OCI-LY7 (cell line): ENCODE data around the gene TNKS2. TPM values are rescaled to one million over a fixed set of nuclear protein-coding genes. Genes with fewer than 3 reads are reported as not detected.
"Not testable (repeated sequence)": the region's sequence is repeated elsewhere in the genome, so short reads cannot be mapped to it uniquely, and the experiment has no call there.

Experiments
- BruUV-seq: library from RNA; stranded (reverse); fragments of 400-500 nt; replicated peaks from 2 replicates; lab custom pipeline; 2021; lab: Mats Ljungman, UMichigan
- CTCF ChIA-PET: fragments of 300-600 bp; sonication (Branson Sonifier 250); formaldehyde crosslinking; loops from one replicate; lab custom pipeline; 2022; ENCODE audit warnings: antibody characterized with exemption; ENCODE audit not compliant: unreplicated experiment; lab: Charles Lee
- POLR2A ChIA-PET: fragments of 300-600 bp; sonication (Branson Sonifier 250); formaldehyde crosslinking; loops from one replicate; lab custom pipeline; 2022; ENCODE audit warnings: antibody characterized with exemption; lab: Charles Lee
- DNase-seq: peaks from one replicate; pipeline ENCODE4 v3.0.0-alpha.2; 2015; ENCODE audit warnings: low spot score
- H2AFZ ChIP-seq: fragments of 200-600 bp; sonication (generic), shearing (Covaris generic); 2 replicates; pipeline ENCODE4 v1.6.1; 2014; ENCODE audit warnings: mild to moderate bottlenecking, antibody characterized with exemption, low read length, moderate library complexity
- H3K27ac ChIP-seq: fragments of 200-600 bp; sonication (generic); 2 replicates; pipeline ENCODE4 v1.5.1; 2014; ENCODE audit warnings: mixed run types, low read depth, mild to moderate bottlenecking, moderate library complexity, low read length, inconsistent platforms; ENCODE audit not compliant: poor library complexity, severe bottlenecking
- H3K36me3 ChIP-seq: fragments of 200-600 bp; sonication (generic); 2 replicates; pipeline ENCODE4 v1.6.1; 2014; ENCODE audit warnings: mild to moderate bottlenecking, antibody characterized with exemption, low read length, moderate library complexity, mixed read lengths; ENCODE audit not compliant: insufficient read depth
- H3K4me1 ChIP-seq: fragments of 200-600 bp; sonication (generic); 2 replicates; pipeline ENCODE4 v1.5.1; 2014; ENCODE audit warnings: mild to moderate bottlenecking, low read length; ENCODE audit not compliant: insufficient read depth, poor library complexity, severe bottlenecking
- H3K4me2 ChIP-seq: fragments of 200-600 bp; sonication (generic); 2 replicates; pipeline ENCODE4 v1.6.1; 2014; ENCODE audit warnings: mild to moderate bottlenecking, low read length
- H3K4me3 ChIP-seq: fragments of 200-600 bp; sonication (generic); 2 replicates; pipeline ENCODE4 v1.5.1; 2014; ENCODE audit warnings: mild to moderate bottlenecking, low read depth, low read length; ENCODE audit not compliant: poor library complexity, severe bottlenecking
- H3K79me2 ChIP-seq: fragments of 200-600 bp; sonication (generic); 2 replicates; pipeline ENCODE4 v1.6.1; 2016; ENCODE audit warnings: low read depth, mild to moderate bottlenecking, low read length, moderate library complexity, mixed read lengths; ENCODE audit not compliant: insufficient read depth
- H3K9me2 ChIP-seq: fragments of 200-600 bp; sonication (generic); 2 replicates; pipeline ENCODE4 v1.6.1; 2016; ENCODE audit warnings: mild to moderate bottlenecking, low read length, mixed read lengths; ENCODE audit not compliant: insufficient read depth
- H3K9me3 ChIP-seq: fragments of 200-600 bp; sonication (generic); 2 replicates; pipeline ENCODE4 v1.6.1; 2014; ENCODE audit warnings: mild to moderate bottlenecking, mixed run types, low read length, mixed read lengths
- H4K20me1 ChIP-seq: fragments of 200-600 bp; sonication (generic); 2 replicates; pipeline ENCODE4 v1.6.1; 2014; ENCODE audit warnings: mild to moderate bottlenecking, antibody characterized with exemption, low read length, moderate library complexity, mixed read lengths; ENCODE audit not compliant: insufficient read depth
- EZH2phosphoT487 ChIP-seq: fragments of 200-600 bp; sonication (generic); IDR thresholded peaks from 2 replicates; pipeline ENCODE4 v1.6.1; 2018; ENCODE audit warnings: low read depth, borderline replicate concordance, mild to moderate bottlenecking, mixed run types, antibody characterized with exemption, low read length, moderate library complexity, mixed read lengths
- intact Hi-C: fragments of 100-400 bp; cut with micrococcal nuclease; formaldehyde crosslinking; loops from one replicate; pipeline ENCODE4 v1.10.0; 2022; ENCODE audit not compliant: unreplicated experiment
- total RNA-seq, 2 experiments: library from RNA; depleted of rRNA in 1 of 2; stranded (reverse); fragments of >200 nt in 1 of 2; shearing (Covaris generic) in 1 of 2; gene quantifications; 2 replicates each; pipeline ENCODE4 v1.2.3, GENCODE V29; 2014 to 2022
- TF ChIP-seq, protein P1 (sequence below): fragments of 200-600 bp; sonication (generic); conservative IDR thresholded peaks from 2 replicates; pipeline ENCODE4 v1.5.1; 2014; ENCODE audit warnings: mild to moderate bottlenecking, antibody characterized with exemption, low read length, moderate library complexity, mixed read lengths

TNKS2 gene
- total RNA-seq, 2 experiments from 2014 or later, result 20.0 to 31.3 TPM

DNA sequence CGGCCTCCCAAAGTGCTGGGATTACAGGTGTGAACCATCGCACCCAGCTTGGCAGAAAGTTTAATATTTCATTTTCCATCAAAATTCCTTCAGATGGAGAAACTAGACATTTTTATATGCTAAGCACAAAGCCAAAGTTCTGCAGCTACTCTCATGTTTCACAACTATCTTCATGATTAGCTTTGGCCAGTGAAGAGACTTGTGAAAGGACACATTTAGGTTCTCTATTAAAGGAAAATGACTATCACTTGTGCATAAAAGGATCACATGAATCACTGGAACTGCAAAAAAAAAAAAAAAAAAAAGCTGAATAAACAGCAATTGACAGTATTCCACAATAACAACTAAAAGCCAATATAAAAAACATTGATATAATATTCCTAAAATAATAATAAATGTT, 94.8 kb downstream of the TNKS2 start:
- CTCF ChIA-PET, result no interaction called here
- Histone ChIP-seq H3K9me2 (no peaks in the 10 kb centered on the region), H3K36me3 (no peaks in the 10 kb centered on the region), H3K9me3 (no peaks in the 10 kb centered on the region), H3K4me3 (no peak overlapping the region), H3K4me1 (no peaks in the 10 kb centered on the region), H2AFZ (no peak overlapping the region), H3K79me2 (no peaks in the 10 kb centered on the region), H4K20me1 (no peaks in the 10 kb centered on the region), H3K4me2 (no peak overlapping the region), H3K27ac (no peak overlapping the region)
- intact Hi-C loops, result no loop called here
- no TSS peak for BruUV-seq
- no peak for TF ChIP-seq EZH2phosphoT487
- TF ChIP-seq, protein P1, sequence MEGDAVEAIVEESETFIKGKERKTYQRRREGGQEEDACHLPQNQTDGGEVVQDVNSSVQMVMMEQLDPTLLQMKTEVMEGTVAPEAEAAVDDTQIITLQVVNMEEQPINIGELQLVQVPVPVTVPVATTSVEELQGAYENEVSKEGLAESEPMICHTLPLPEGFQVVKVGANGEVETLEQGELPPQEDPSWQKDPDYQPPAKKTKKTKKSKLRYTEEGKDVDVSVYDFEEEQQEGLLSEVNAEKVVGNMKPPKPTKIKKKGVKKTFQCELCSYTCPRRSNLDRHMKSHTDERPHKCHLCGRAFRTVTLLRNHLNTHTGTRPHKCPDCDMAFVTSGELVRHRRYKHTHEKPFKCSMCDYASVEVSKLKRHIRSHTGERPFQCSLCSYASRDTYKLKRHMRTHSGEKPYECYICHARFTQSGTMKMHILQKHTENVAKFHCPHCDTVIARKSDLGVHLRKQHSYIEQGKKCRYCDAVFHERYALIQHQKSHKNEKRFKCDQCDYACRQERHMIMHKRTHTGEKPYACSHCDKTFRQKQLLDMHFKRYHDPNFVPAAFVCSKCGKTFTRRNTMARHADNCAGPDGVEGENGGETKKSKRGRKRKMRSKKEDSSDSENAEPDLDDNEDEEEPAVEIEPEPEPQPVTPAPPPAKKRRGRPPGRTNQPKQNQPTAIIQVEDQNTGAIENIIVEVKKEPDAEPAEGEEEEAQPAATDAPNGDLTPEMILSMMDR, result no peak
- POLR2A ChIA-PET, result no interaction called here
- no peak for DNase-seq

DNA sequence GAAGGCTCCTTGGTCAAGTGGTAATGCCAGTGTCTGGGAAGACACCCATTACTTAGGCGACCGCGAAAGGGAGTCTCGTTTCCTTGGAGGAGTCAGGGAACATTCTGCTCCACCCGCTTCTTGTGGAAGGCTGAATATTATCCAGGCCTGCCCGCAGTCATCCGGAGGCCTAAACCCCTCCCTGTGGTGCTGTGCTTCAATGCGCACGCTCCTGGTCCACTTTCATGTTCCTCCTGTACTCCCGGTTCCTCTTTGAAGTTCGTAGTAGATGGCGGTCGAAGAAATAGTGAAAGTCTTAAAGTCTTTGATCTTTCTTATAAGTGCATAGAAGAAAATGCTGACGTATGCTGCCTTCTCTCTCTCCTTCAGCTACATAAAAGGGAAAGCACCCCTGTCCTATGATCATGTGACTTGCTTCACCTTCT, 96.0 kb downstream of the TNKS2 start:
- H4K20me1 ChIP-seq, H3K9me3 ChIP-seq, POLR2A ChIA-PET, CTCF ChIA-PET, H3K9me2 ChIP-seq, H3K79me2 ChIP-seq, DNase-seq, H3K4me2 ChIP-seq, H2AFZ ChIP-seq, H3K4me1 ChIP-seq, H3K36me3 ChIP-seq, intact Hi-C loops, H3K4me3 ChIP-seq, H3K27ac ChIP-seq, BruUV-seq: not testable (repeated sequence)

DNA sequence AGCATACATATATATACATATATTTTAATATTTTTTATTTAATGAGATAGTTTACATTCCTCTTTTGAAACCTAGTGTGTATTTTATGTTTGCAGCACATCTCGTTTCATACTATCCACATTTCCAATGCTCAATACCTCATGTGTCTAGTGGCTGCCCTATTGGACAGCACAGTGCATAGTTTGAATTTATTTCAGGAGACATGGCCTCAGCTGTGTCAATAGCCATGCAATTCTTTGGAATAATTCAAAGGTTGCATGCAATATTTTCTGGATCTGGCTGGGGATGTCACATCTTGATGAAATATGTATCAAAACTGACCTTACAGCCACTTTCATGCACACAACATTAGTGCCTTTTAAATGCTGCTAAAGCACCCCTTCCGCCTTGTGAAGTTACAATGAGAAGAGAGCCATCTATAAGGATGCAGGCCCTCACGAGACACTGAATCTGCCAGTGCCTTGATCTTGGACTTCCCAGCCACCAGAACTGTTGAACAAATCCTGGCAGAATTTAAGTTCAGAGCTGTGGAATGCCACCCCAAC, 98.1 kb downstream of the TNKS2 start:
- ChIA-PET CTCF (no interaction called here), POLR2A (no interaction called here)
- H2AFZ ChIP-seq, result no peak overlapping the region
- H3K4me2 ChIP-seq, result no peak overlapping the region
- no peaks in the 10 kb centered on the region for H3K9me2 ChIP-seq
- intact Hi-C loops, result no loop called here
- no peaks in the 10 kb centered on the region for H3K4me1 ChIP-seq
- H4K20me1 ChIP-seq, result no peaks in the 10 kb centered on the region
- H3K4me3 ChIP-seq, result no peak overlapping the region
- DNase-seq, result no peak
- H3K9me3 ChIP-seq, result no peaks in the 10 kb centered on the region
- no peak overlapping the region for H3K27ac ChIP-seq
- no peaks in the 10 kb centered on the region for H3K79me2 ChIP-seq
- TF ChIP-seq EZH2phosphoT487, result no peak
- TF ChIP-seq, protein P1, result no peak
- no TSS peak for BruUV-seq
- no peaks in the 10 kb centered on the region for H3K36me3 ChIP-seq
